ENCODE data around the gene FGD2. TPM values are rescaled to one million over a fixed set of nuclear protein-coding genes. Genes with fewer than 3 reads are reported as not detected.

Gene FGD2
- total RNA-seq, 1 donor from 2014 or later: not detected

DNA sequence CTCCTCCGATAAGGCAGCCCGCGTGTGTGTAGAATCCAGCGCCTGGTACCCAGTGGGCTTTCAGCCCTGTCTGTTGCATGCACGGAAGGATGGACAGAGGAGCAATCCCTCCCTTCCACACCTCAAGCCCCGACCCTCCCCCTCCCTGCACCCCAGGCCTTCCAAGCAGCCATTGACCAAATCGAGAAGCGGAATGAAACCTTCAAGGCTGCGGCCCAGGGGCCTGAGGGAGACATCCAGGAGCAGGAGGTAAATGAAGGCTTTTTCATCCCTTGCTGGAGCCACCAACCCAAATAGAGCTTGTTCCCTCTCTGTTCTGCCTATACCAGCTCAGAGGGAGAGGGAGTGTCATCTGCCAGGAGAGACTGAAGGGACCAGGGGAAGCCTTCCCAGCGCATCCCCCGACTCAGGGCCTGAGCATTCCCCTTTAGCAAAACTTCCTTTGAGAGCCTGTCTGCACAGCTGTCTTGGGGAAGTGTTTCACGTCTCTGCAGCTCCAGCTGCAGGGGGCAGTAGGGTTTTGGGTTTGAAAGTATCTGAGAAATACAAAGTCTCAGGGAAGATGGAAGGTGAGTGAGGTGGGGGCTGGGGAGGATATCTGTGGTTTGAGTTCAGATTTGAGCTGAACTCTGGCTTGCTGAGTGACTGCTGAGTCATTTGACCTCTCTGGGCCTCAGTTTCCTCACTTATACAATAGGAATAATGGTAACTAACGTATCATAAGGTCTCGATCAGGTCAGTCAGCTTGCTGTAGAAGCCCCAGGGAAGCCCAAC, 16.1 kb downstream of the FGD2 start:
- no peak for DNase-seq (ENCODE audit: low read depth, low spot score)
- no peak overlapping the region for H3K27ac Mint-ChIP-seq (ENCODE audit: unreplicated experiment)
- no peaks in the 10 kb centered on the region for H3K9me3 Mint-ChIP-seq
- no peak overlapping the region for H3K4me3 Mint-ChIP-seq
- H3K36me3 Mint-ChIP-seq (ENCODE audit: low read depth): no peaks in the 10 kb centered on the region
- peaks cover 9% of the 10 kb centered on the region for H3K4me1 Mint-ChIP-seq
- H3K27me3 Mint-ChIP-seq (ENCODE audit: low read depth): no peaks in the 10 kb centered on the region
- TF ChIP-seq, protein P1, sequence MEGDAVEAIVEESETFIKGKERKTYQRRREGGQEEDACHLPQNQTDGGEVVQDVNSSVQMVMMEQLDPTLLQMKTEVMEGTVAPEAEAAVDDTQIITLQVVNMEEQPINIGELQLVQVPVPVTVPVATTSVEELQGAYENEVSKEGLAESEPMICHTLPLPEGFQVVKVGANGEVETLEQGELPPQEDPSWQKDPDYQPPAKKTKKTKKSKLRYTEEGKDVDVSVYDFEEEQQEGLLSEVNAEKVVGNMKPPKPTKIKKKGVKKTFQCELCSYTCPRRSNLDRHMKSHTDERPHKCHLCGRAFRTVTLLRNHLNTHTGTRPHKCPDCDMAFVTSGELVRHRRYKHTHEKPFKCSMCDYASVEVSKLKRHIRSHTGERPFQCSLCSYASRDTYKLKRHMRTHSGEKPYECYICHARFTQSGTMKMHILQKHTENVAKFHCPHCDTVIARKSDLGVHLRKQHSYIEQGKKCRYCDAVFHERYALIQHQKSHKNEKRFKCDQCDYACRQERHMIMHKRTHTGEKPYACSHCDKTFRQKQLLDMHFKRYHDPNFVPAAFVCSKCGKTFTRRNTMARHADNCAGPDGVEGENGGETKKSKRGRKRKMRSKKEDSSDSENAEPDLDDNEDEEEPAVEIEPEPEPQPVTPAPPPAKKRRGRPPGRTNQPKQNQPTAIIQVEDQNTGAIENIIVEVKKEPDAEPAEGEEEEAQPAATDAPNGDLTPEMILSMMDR (conservative IDR thresholded peaks at IDR 0.05): peak; percentile 60

DNA sequence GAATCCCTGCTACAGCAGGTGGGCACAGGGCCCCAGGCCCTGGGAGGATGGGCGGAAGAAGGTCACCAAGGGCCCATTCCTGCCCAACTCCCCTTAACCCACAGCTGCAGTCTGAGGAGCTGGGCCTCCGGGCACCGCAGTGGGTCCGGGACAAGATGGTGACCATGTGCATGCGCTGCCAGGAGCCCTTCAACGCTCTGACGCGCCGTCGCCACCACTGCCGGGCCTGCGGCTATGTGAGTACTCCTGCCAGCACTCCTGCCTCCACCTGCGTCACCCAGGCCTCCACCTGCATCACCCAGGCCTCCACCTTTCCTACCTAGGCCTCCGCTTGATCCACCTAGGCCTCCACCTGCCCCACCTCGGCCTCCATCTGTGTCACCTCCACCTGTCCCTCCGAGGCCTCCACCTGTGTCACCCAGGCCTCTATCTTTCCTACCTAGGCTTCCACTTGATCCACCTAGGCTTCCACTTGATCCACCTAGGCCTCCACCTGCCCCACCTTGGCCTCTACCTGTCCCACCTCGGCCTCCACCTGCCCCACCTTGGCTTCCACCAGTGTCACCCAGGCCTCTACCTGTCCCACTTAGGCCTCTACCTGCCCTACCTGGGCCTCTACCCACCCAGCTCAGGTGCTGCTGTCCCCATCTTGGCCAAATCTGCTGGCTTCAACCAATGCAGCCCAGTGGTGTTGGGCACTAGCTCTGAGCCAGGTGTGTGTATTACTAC, 16.8 kb downstream of the FGD2 start:
- Mint-ChIP-seq H3K4me3 (no peak overlapping the region), H3K9me3 (no peaks in the 10 kb centered on the region), H3K4me1 (peaks cover 5% of the 10 kb centered on the region), H3K27me3 (ENCODE audit: low read depth) (no peaks in the 10 kb centered on the region), H3K27ac (ENCODE audit: unreplicated experiment) (no peak overlapping the region), H3K36me3 (ENCODE audit: low read depth) (no peaks in the 10 kb centered on the region)
- DNase-seq (ENCODE audit: low read depth, low spot score): no peak
- TF ChIP-seq, protein P1 (conservative IDR thresholded peaks at IDR 0.05): no peak

DNA sequence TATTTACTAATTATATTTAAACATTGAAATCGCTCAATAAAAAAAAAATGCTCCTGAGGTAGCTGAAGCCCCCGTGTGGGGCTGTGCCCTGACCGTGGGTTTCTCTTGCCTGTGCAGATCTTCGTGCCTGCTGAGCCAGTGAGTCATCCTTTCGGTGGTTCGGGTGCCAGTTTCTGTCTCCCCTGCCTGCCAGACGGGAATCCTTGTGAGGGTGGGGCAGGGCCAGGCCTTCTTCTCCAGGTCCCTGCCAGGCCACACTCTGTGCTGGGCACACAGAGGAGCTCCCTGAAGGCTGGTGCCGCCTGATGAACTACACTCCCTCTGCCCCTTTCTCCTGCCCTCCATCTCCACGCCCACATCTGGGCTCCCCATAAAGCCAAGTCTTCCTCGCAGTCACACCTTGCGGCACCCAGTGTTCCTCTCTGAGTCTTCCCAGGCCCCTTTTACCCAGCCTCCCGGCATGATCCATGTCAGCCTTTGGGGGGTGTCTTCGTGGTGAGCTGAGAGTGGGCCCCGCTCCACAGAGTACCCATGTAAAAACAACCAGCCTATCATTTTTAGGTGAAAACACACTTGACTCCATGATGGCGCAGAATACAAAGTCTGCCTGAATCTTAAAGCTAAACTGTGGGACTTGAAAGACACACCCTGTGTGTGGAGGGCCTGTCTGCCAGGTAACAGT, 19.3 kb downstream of the FGD2 start:
- H3K36me3 Mint-ChIP-seq (ENCODE audit: low read depth): no peaks in the 10 kb centered on the region
- H3K9me3 Mint-ChIP-seq: no peaks in the 10 kb centered on the region
- TF ChIP-seq, protein P1 (conservative IDR thresholded peaks at IDR 0.05): no peak
- no peak for DNase-seq (ENCODE audit: low read depth, low spot score)
- no peaks in the 10 kb centered on the region for H3K27me3 Mint-ChIP-seq (ENCODE audit: low read depth)
- H3K4me3 Mint-ChIP-seq: no peak overlapping the region
- H3K27ac Mint-ChIP-seq (ENCODE audit: unreplicated experiment): no peak overlapping the region
- H3K4me1 Mint-ChIP-seq: no peaks in the 10 kb centered on the region

DNA sequence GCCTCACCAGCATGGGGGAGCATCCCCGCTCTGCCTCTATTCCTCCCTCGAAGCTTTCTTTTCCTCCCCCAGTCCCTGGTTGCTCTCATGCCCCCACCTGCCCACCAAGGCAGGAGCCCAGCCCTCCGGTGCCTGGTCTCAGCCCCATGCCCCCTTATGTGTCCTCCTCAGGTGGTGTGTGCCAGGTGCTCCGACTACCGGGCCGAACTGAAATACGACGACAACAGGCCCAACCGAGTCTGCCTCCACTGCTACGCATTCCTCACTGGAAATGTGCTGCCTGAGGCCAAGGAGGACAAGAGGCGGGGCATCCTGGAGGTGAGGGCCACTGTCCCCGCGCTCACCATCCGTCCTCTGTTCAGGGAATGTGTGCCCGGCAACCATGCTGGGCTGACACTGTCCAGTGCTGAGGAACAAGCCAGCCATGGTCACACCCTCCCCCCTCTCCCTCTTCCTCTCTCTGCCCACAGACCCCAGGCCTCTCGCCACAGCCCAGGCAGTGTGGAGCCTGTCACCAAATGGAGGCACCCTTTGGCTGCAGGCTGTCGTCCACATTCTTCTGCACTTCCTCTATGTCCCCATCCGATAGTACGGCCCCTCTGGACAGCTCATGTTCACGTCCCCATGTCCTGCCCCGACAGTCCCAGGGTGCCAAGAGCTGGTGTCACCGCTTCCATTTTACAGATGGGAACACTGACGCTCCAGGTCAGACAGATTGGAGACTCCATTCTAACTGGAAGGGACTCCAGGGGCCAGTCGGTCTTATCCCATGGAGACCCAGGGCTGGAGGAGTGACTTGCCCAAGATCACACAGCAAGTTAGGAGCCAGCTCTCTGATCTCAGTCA, 20.4 kb downstream of the FGD2 start:
- no peak overlapping the region for H3K27ac Mint-ChIP-seq (ENCODE audit: unreplicated experiment)
- H3K27me3 Mint-ChIP-seq (ENCODE audit: low read depth): no peaks in the 10 kb centered on the region
- TF ChIP-seq, protein P1 (conservative IDR thresholded peaks at IDR 0.05): no peak
- H3K36me3 Mint-ChIP-seq (ENCODE audit: low read depth): no peaks in the 10 kb centered on the region
- no peaks in the 10 kb centered on the region for H3K4me1 Mint-ChIP-seq
- peaks cover 3% of the 10 kb centered on the region for H3K9me3 Mint-ChIP-seq
- H3K4me3 Mint-ChIP-seq: no peak overlapping the region
- DNase-seq (ENCODE audit: low read depth, low spot score): no peak

Data from neural crest cell (in vitro differentiated cells).